ENCODE data around the gene GTF2F1. TPM values are rescaled to one million over a fixed set of nuclear protein-coding genes. Genes with fewer than 3 reads are reported as not detected.

The GTF2F1 gene
- polyA plus RNA-seq, 1 of the 3 experiments (the other 2 are of a cell fraction), result 104 TPM

GRCh38 chr19:6383188-6383587 lies 9.8 kb downstream of the GTF2F1 start:
- Histone ChIP-seq H3K4me3 (ENCODE audit: low read depth in 2 of 2, low read length in 1 of 2) (no peak overlapping the region), H3K27ac (ENCODE audit: low read depth in 2 of 2, low read length in 1 of 2) (no peak overlapping the region), H3K9me3 (no peaks in the 10 kb centered on the region), H3K9me2 (no peaks in the 10 kb centered on the region), H3K4me1 (ENCODE audit: control insufficient read depth in 1 of 2, insufficient read depth in 2 of 2, low read depth in 1 of 2, low read length in 1 of 2) (no peaks in the 10 kb centered on the region), H3K27me3 (ENCODE audit: insufficient read depth) (no peaks in the 10 kb centered on the region), H3K36me3 (replicated peaks in 1 of 2; ENCODE audit: control insufficient read depth in 1 of 2, insufficient read depth in 2 of 2, low read length in 1 of 2) (peaks cover 46 to 48% of the 10 kb centered on the region in 2 experiments), H4K20me1 (ENCODE audit: insufficient read depth) (no peaks in the 10 kb centered on the region), H3K4me2 (no peak overlapping the region), H3K9ac (no peak overlapping the region), H2AFZ (ENCODE audit: low read depth) (no peak overlapping the region), H3K79me2 (ENCODE audit: insufficient read depth) (no peaks in the 10 kb centered on the region), H3F3A (replicated peaks; ENCODE audit: insufficient read depth) (peaks cover 15% of the 10 kb centered on the region)
- ChIA-PET POLR2A (interaction anchor here (1.3 kb wide), 1 partner anchor 10 kb away, joined by 3 read pairs; the partner anchor contains the start of gene ALKBH7), CTCF (no interaction called here)
- TF ChIP-seq ELF1 (IDR thresholded peaks at IDR 0.05) (no peak), NRF1 (IDR thresholded peaks at IDR 0.05; ENCODE audit: low read depth, low read length) (no peak), EZH2phosphoT487 (IDR thresholded peaks at IDR 0.05; ENCODE audit: borderline replicate concordance, low read depth) (no peak), CHD2 (IDR thresholded peaks at IDR 0.05; ENCODE audit: low read length, partially characterized antibody) (no peak), TCF12 (IDR thresholded peaks at IDR 0.05) (no peak), USF2 (IDR thresholded peaks at IDR 0.05; ENCODE audit: borderline replicate concordance, low read depth, low read length) (no peak), FOXJ3 (CRISPR knock-in tag; IDR thresholded peaks at IDR 0.05) (no peak), RAD21 (IDR thresholded peaks at IDR 0.05; ENCODE audit: low read length) (no peak), NFIC (IDR thresholded peaks at IDR 0.05; ENCODE audit: borderline replicate concordance) (no peak), FOSL2 (IDR thresholded peaks at IDR 0.05; ENCODE audit: borderline replicate concordance, low read depth) (no peak), POLR2AphosphoS5 (IDR thresholded peaks at IDR 0.05; ENCODE audit: low read depth, low read length) (no peak), TAF1 (IDR thresholded peaks at IDR 0.05; ENCODE audit: borderline replicate concordance, low read depth, low read length) (no peak), RXRA (IDR thresholded peaks at IDR 0.05; ENCODE audit: borderline replicate concordance, low read depth) (no peak), MXI1 (IDR thresholded peaks at IDR 0.05; ENCODE audit: low read depth, low read length) (no peak), FOXM1 (IDR thresholded peaks at IDR 0.05; ENCODE audit: low read depth) (no peak), SMC3 (IDR thresholded peaks at IDR 0.05; ENCODE audit: low read depth, low read length) (no peak), JUND (IDR thresholded peaks at IDR 0.05) (no peak), RFX5 (IDR thresholded peaks at IDR 0.05; ENCODE audit: low read length) (no peak)
- TF ChIP-seq, protein P1, sequence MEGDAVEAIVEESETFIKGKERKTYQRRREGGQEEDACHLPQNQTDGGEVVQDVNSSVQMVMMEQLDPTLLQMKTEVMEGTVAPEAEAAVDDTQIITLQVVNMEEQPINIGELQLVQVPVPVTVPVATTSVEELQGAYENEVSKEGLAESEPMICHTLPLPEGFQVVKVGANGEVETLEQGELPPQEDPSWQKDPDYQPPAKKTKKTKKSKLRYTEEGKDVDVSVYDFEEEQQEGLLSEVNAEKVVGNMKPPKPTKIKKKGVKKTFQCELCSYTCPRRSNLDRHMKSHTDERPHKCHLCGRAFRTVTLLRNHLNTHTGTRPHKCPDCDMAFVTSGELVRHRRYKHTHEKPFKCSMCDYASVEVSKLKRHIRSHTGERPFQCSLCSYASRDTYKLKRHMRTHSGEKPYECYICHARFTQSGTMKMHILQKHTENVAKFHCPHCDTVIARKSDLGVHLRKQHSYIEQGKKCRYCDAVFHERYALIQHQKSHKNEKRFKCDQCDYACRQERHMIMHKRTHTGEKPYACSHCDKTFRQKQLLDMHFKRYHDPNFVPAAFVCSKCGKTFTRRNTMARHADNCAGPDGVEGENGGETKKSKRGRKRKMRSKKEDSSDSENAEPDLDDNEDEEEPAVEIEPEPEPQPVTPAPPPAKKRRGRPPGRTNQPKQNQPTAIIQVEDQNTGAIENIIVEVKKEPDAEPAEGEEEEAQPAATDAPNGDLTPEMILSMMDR (IDR thresholded peaks at IDR 0.05), result no peak
- TF ChIP-seq, protein P2, sequence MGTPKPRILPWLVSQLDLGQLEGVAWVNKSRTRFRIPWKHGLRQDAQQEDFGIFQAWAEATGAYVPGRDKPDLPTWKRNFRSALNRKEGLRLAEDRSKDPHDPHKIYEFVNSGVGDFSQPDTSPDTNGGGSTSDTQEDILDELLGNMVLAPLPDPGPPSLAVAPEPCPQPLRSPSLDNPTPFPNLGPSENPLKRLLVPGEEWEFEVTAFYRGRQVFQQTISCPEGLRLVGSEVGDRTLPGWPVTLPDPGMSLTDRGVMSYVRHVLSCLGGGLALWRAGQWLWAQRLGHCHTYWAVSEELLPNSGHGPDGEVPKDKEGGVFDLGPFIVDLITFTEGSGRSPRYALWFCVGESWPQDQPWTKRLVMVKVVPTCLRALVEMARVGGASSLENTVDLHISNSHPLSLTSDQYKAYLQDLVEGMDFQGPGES (IDR thresholded peaks at IDR 0.05; ENCODE audit: low read depth, low read length), result no peak
- over 99% methylated on average over 13 of the region's 19 CpGs for WGBS (ENCODE audit: low lambda C conversion rate)
- DNase-seq, result no peak
